Karpas-422 (cell line): Measurements from ENCODE around the gene MAGI1. TPM values are rescaled to one million over a fixed set of nuclear protein-coding genes. Genes with fewer than 3 reads are reported as not detected.

Experiments used
- DNase-seq: peaks from one replicate; pipeline ENCODE4 v3.0.0-alpha.2; 2015
- H2AFZ ChIP-seq: fragments of 200-600 bp; sonication (generic); 2 replicates; pipeline ENCODE4 v1.6.1; 2014; ENCODE audit warnings: antibody characterized with exemption, low read length, mixed read lengths
- H3K27ac ChIP-seq: fragments of 200-600 bp; sonication (generic); 2 replicates; pipeline ENCODE4 v1.5.1; 2014; ENCODE audit warnings: mild to moderate bottlenecking, low read length, moderate library complexity
- H3K27me3 ChIP-seq: fragments of 200-600 bp; sonication (generic); 2 replicates; pipeline ENCODE4 v1.6.1; 2014; ENCODE audit warnings: low read length, mixed read lengths
- H3K36me3 ChIP-seq: fragments of 200-600 bp; sonication (generic); 2 replicates; pipeline ENCODE4 v1.6.1; 2014; ENCODE audit warnings: low read length, mixed read lengths; ENCODE audit not compliant: insufficient read depth
- H3K4me1 ChIP-seq: fragments of 200-600 bp; sonication (generic); 2 replicates; pipeline ENCODE4 v1.6.1; 2014; ENCODE audit warnings: mild to moderate bottlenecking, low read length, mixed read lengths
- H3K4me2 ChIP-seq: fragments of 200-600 bp; sonication (generic); 2 replicates; pipeline ENCODE4 v1.6.1; 2014; ENCODE audit warnings: low read length, low read depth, mild to moderate bottlenecking; ENCODE audit not compliant: poor library complexity, severe bottlenecking
- H3K4me3 ChIP-seq: fragments of 200-600 bp; sonication (generic); 2 replicates; pipeline ENCODE4 v1.5.1; 2014; ENCODE audit warnings: mild to moderate bottlenecking, antibody characterized with exemption, low read length, mixed read lengths
- H3K79me2 ChIP-seq: fragments of 200-600 bp; sonication (generic); 2 replicates; pipeline ENCODE4 v1.6.1; 2014; ENCODE audit warnings: mild to moderate bottlenecking, low read length, mixed read lengths
- H3K9ac ChIP-seq: fragments of 200-600 bp; sonication (generic); 2 replicates; pipeline ENCODE4 v1.6.0; 2014; ENCODE audit warnings: low read length
- H3K9me2 ChIP-seq: fragments of 200-600 bp; sonication (generic), shearing (Covaris generic); replicated peaks from 2 replicates; pipeline ENCODE4 v1.6.0; 2014; ENCODE audit warnings: mild to moderate bottlenecking, low read length, moderate library complexity; ENCODE audit not compliant: insufficient read depth
- H3K9me3 ChIP-seq: fragments of 300-700, 200-600 bp; sonication (generic); 2 replicates; pipeline ENCODE4 v1.6.1; 2014; ENCODE audit warnings: low read length, mixed read lengths
- H4K20me1 ChIP-seq: fragments of 200-600 bp; sonication (generic); 2 replicates; pipeline ENCODE4 v1.6.1; 2014; ENCODE audit warnings: mild to moderate bottlenecking, antibody characterized with exemption, low read length, low read depth; ENCODE audit not compliant: insufficient read depth
- total RNA-seq: library from RNA; depleted of rRNA; stranded (reverse); fragments of >200 nt; shearing (Covaris generic); gene quantifications from 2 replicates; pipeline ENCODE4 v1.2.3, GENCODE V29; 2014; ENCODE audit warnings: low replicate concordance

The MAGI1 gene
- total RNA-seq, 1 experiment from 2014 or later = 0.71 TPM

GRCh38 chr3:65607101-65607500, 431.6 kb downstream of the MAGI1 start:
- Histone ChIP-seq H3K9me3 (no peaks in the 10 kb centered on the region), H4K20me1 (no peaks in the 10 kb centered on the region), H3K4me2 (no peak overlapping the region), H3K9ac (no peak overlapping the region), H2AFZ (no peak overlapping the region), H3K4me1 (no peaks in the 10 kb centered on the region), H3K36me3 (no peaks in the 10 kb centered on the region), H3K79me2 (no peaks in the 10 kb centered on the region), H3K9me2 (no peaks in the 10 kb centered on the region), H3K4me3 (no peak overlapping the region), H3K27ac (no peak overlapping the region), H3K27me3 (no peaks in the 10 kb centered on the region)
- DNase-seq = no peak

GRCh38 chr3:65605876-65606432, 432.8 kb downstream of the MAGI1 start:
- H3K27ac ChIP-seq = no peak overlapping the region
- H4K20me1 ChIP-seq = no peaks in the 10 kb centered on the region
- H3K79me2 ChIP-seq = no peaks in the 10 kb centered on the region
- DNase-seq = no peak
- no peaks in the 10 kb centered on the region for H3K4me1 ChIP-seq
- H3K9ac ChIP-seq = no peak overlapping the region
- H3K4me3 ChIP-seq = no peak overlapping the region
- no peaks in the 10 kb centered on the region for H3K27me3 ChIP-seq
- no peaks in the 10 kb centered on the region; the same call in 1 of the 2 replicates for H3K9me2 ChIP-seq
- no peaks in the 10 kb centered on the region for H3K36me3 ChIP-seq
- no peaks in the 10 kb centered on the region for H3K9me3 ChIP-seq
- H2AFZ ChIP-seq = no peak overlapping the region
- H3K4me2 ChIP-seq = no peak overlapping the region

GRCh38 chr3:65604863-65605526, 433.7 kb downstream of the MAGI1 start:
- Histone ChIP-seq H3K9me2 (no peaks in the 10 kb centered on the region; the same call in 1 of the 2 replicates), H3K27ac (no peak overlapping the region), H2AFZ (no peak overlapping the region), H3K36me3 (no peaks in the 10 kb centered on the region), H3K79me2 (no peaks in the 10 kb centered on the region), H3K4me2 (no peak overlapping the region), H3K9me3 (no peaks in the 10 kb centered on the region), H3K4me3 (no peak overlapping the region), H3K9ac (no peak overlapping the region), H3K27me3 (no peaks in the 10 kb centered on the region), H3K4me1 (no peaks in the 10 kb centered on the region), H4K20me1 (no peaks in the 10 kb centered on the region)
- no peak for DNase-seq

GRCh38 chr3:65603631-65604030, 435.1 kb downstream of the MAGI1 start:
- no peaks in the 10 kb centered on the region; the same call in 1 of the 2 replicates for H3K9me2 ChIP-seq
- H3K4me2 ChIP-seq = no peak overlapping the region
- no peak overlapping the region for H3K4me3 ChIP-seq
- H3K36me3 ChIP-seq = no peaks in the 10 kb centered on the region
- H3K79me2 ChIP-seq = no peaks in the 10 kb centered on the region
- H3K9me3 ChIP-seq = no peaks in the 10 kb centered on the region
- H4K20me1 ChIP-seq = no peaks in the 10 kb centered on the region
- no peak for DNase-seq
- H3K27me3 ChIP-seq = no peaks in the 10 kb centered on the region
- no peak overlapping the region for H2AFZ ChIP-seq
- no peak overlapping the region for H3K9ac ChIP-seq
- no peak overlapping the region for H3K27ac ChIP-seq
- H3K4me1 ChIP-seq = no peaks in the 10 kb centered on the region

GRCh38 chr3:65600888-65601287, 437.8 kb downstream of the MAGI1 start:
- Histone ChIP-seq H3K27ac (no peak overlapping the region), H3K9ac (no peak overlapping the region), H2AFZ (no peak overlapping the region), H3K36me3 (no peaks in the 10 kb centered on the region), H3K9me3 (no peaks in the 10 kb centered on the region), H3K4me2 (no peak overlapping the region), H4K20me1 (no peaks in the 10 kb centered on the region), H3K4me1 (no peaks in the 10 kb centered on the region), H3K9me2 (no peaks in the 10 kb centered on the region; the same call in 1 of the 2 replicates), H3K4me3 (no peak overlapping the region), H3K79me2 (no peaks in the 10 kb centered on the region), H3K27me3 (no peaks in the 10 kb centered on the region)
- no peak for DNase-seq

GRCh38 chr3:65597952-65598413, 440.7 kb downstream of the MAGI1 start:
- no peak overlapping the region for H3K4me3 ChIP-seq
- H3K27me3 ChIP-seq = no peaks in the 10 kb centered on the region
- no peaks in the 10 kb centered on the region for H3K36me3 ChIP-seq
- no peaks in the 10 kb centered on the region for H3K4me1 ChIP-seq
- no peaks in the 10 kb centered on the region for H3K79me2 ChIP-seq
- DNase-seq = no peak
- H4K20me1 ChIP-seq = no peaks in the 10 kb centered on the region
- H2AFZ ChIP-seq = no peak overlapping the region
- no peaks in the 10 kb centered on the region; the same call in 1 of the 2 replicates for H3K9me2 ChIP-seq
- H3K9ac ChIP-seq = no peak overlapping the region
- no peak overlapping the region for H3K27ac ChIP-seq
- no peak overlapping the region for H3K4me2 ChIP-seq
- no peaks in the 10 kb centered on the region for H3K9me3 ChIP-seq

GRCh38 chr3:65597226-65597951, 441.3 kb downstream of the MAGI1 start:
- no peak overlapping the region for H3K4me2 ChIP-seq
- H2AFZ ChIP-seq = no peak overlapping the region
- no peaks in the 10 kb centered on the region; the same call in 1 of the 2 replicates for H3K9me2 ChIP-seq
- H3K27ac ChIP-seq = no peak overlapping the region
- no peaks in the 10 kb centered on the region for H3K4me1 ChIP-seq
- H3K36me3 ChIP-seq = no peaks in the 10 kb centered on the region
- H3K9ac ChIP-seq = no peak overlapping the region
- no peaks in the 10 kb centered on the region for H3K27me3 ChIP-seq
- H3K79me2 ChIP-seq = no peaks in the 10 kb centered on the region
- H3K4me3 ChIP-seq = no peak overlapping the region
- H4K20me1 ChIP-seq = no peaks in the 10 kb centered on the region
- H3K9me3 ChIP-seq = no peaks in the 10 kb centered on the region
- no peak for DNase-seq

GRCh38 chr3:65596571-65597225, 442.0 kb downstream of the MAGI1 start:
- no peak overlapping the region for H3K4me3 ChIP-seq
- no peak overlapping the region for H2AFZ ChIP-seq
- no peaks in the 10 kb centered on the region for H3K9me3 ChIP-seq
- no peaks in the 10 kb centered on the region for H4K20me1 ChIP-seq
- no peaks in the 10 kb centered on the region for H3K27me3 ChIP-seq
- no peak overlapping the region for H3K9ac ChIP-seq
- no peaks in the 10 kb centered on the region for H3K36me3 ChIP-seq
- DNase-seq = no peak
- no peaks in the 10 kb centered on the region for H3K79me2 ChIP-seq
- H3K9me2 ChIP-seq = no peaks in the 10 kb centered on the region; the same call in 1 of the 2 replicates
- no peak overlapping the region for H3K4me2 ChIP-seq
- no peak overlapping the region for H3K27ac ChIP-seq
- no peaks in the 10 kb centered on the region for H3K4me1 ChIP-seq
